Smooth muscle cell (in vitro differentiated cells): Measurements from ENCODE around the gene PNMA1. TPM values are rescaled to one million over a fixed set of nuclear protein-coding genes. Genes with fewer than 3 reads are reported as not detected.
A peak's percentile ranks its signal among the peaks of the same experiment; 100 is the strongest.

ENCODE experiments used
- DNase-seq: peaks from one replicate; lab custom pipeline; 2025; ENCODE audit not compliant: unreplicated experiment; lab: John Stamatoyannopoulos, UW
- H2AFZ ChIP-seq: fragments of 200-600 bp; sonication (generic); 2 replicates; pipeline ENCODE4 v1.6.0; 2016; ENCODE audit warnings: antibody characterized with exemption, low read depth, mild to moderate bottlenecking
- H3F3A ChIP-seq: fragments of 200-600 bp; sonication (generic); 2 replicates; pipeline ENCODE4 v1.6.0; 2017; ENCODE audit warnings: antibody characterized with exemption, low read depth
- H3K27ac ChIP-seq: fragments of 200-600 bp; sonication (generic); 2 replicates; pipeline ENCODE4 v1.5.1; 2016; ENCODE audit warnings: low read depth, mild to moderate bottlenecking
- H3K27me3 ChIP-seq: fragments of 200-600 bp; sonication (generic); 2 replicates; pipeline ENCODE4 v1.6.1; 2016; ENCODE audit warnings: low read depth, mild to moderate bottlenecking
- H3K36me3 ChIP-seq: fragments of 200-600 bp; sonication (generic); 2 replicates; pipeline ENCODE4 v1.5.1; 2016; ENCODE audit warnings: low read depth
- H3K4me1 ChIP-seq: fragments of 200-600 bp; sonication (generic); 2 replicates; pipeline ENCODE4 v1.5.1; 2016; ENCODE audit warnings: low read depth
- H3K4me2 ChIP-seq: fragments of 200-600 bp; sonication (generic); 2 replicates; pipeline ENCODE4 v1.6.0; 2016; ENCODE audit warnings: mild to moderate bottlenecking
- H3K4me3 ChIP-seq: fragments of 200-600 bp; sonication (generic); 2 replicates; pipeline ENCODE4 v1.5.1; 2016; ENCODE audit warnings: mild to moderate bottlenecking
- H3K79me2 ChIP-seq: fragments of 200-600 bp; sonication (generic); 2 replicates; pipeline ENCODE4 v1.6.0; 2016; ENCODE audit warnings: low read depth, mild to moderate bottlenecking
- H3K9ac ChIP-seq: fragments of 200-600 bp; sonication (generic); 2 replicates; pipeline ENCODE4 v1.6.0; 2016; ENCODE audit warnings: low read depth
- H3K9me3 ChIP-seq: fragments of 200-600 bp; sonication (generic); replicated peaks from 2 replicates; pipeline ENCODE4 v1.5.1; 2016; ENCODE audit warnings: low read depth
- H4K20me1 ChIP-seq: fragments of 200-600 bp; sonication (generic); 2 replicates; pipeline ENCODE4 v1.6.0; 2016; ENCODE audit warnings: low read depth
- WGBS: methylation state at CpG from one replicate; pipeline ENCODE4 v1.1.7; 2016; ENCODE audit warnings: low lambda C conversion rate; 5-methylcytosine and 5-hydroxymethylcytosine counted together
- polyA plus RNA-seq: library from polyadenylated mRNA; unstranded; fragments of >200 nt; fragmentation: Nextera tagmentation; extraction: Ambion mirVana; gene quantifications from 2 replicates; pipeline ENCODE4 v1.2.1, GENCODE V29; 2016
- total RNA-seq: library from RNA; depleted of rRNA; stranded (reverse); fragments of >200 nt; gene quantifications from 2 replicates; pipeline ENCODE4 v1.2.3, GENCODE V29; 2014
- TF ChIP-seq, protein P1 (sequence below): fragments of 200-600 bp; sonication (generic); IDR thresholded peaks from 2 replicates; pipeline ENCODE4 v1.5.1; 2017; ENCODE audit warnings: borderline replicate concordance, mild to moderate bottlenecking, antibody characterized with exemption; ENCODE audit not compliant: insufficient read depth, poor library complexity, severe bottlenecking

The PNMA1 gene
- total and polyA plus RNA-seq, 2 experiments from 2014 or later, result 22.4 to 52.7 TPM

DNA sequence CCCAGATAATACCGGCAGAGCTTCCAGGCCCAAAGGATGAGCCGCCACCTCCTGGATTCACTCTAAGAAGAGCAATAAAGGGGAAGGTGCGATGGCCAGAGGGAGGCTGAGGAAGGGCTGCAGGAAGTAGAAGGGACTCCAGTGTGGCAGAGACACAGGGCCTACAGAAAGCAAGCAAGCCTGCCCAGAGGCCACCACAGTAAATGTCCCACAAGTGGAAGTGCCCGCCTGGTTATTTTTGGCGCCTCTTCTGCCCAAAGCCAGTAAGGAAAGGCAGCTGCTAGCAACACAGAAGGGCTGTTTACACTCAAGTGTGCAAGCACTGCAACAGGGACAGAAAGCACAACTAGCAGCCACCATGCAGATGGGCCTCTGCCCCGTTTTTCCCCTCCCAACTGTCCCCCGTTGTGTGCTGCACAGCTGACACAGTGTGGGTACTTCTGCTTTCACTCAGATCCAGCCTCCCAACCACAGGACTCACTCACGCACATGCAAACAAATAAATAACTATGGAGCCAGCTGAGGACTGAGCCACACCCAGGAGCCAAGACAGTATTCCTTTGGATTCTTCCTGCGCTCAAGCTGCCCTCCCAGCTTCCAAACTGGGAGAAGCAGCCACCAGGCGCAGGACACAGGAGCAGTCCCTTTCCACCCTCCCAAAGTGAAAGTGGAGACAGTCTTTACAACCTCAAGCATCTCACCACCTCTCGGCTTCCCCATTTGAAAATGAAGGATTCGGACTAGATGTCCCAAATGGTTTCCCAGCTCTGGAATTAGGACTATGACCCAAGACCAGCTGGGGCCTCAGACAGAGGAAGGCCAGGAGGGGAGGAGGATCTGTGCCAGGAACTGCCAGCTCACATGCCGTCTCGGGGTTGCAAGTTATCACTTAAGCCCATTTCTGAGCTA, 40.0 kb upstream of the PNMA1 start:
- Histone ChIP-seq H4K20me1 (peaks cover 99% of the 10 kb centered on the region), H3K4me2 (peak overlapping the region; percentile 77), H3K4me3 (peak overlapping the region; percentile 0), H3K9ac (peak overlapping the region; percentile 27), H3K4me1 (peaks cover 33% of the 10 kb centered on the region), H3K36me3 (no peaks in the 10 kb centered on the region), H3F3A (peaks cover 6% of the 10 kb centered on the region), H2AFZ (no peak overlapping the region), H3K27me3 (no peaks in the 10 kb centered on the region), H3K9me3 (no peaks in the 10 kb centered on the region), H3K27ac (peak overlapping the region; percentile 88), H3K79me2 (peaks cover 99% of the 10 kb centered on the region)
- 47% methylated on average over 14 of the region's 14 CpGs for WGBS
- no peak for DNase-seq
- TF ChIP-seq, protein P1, sequence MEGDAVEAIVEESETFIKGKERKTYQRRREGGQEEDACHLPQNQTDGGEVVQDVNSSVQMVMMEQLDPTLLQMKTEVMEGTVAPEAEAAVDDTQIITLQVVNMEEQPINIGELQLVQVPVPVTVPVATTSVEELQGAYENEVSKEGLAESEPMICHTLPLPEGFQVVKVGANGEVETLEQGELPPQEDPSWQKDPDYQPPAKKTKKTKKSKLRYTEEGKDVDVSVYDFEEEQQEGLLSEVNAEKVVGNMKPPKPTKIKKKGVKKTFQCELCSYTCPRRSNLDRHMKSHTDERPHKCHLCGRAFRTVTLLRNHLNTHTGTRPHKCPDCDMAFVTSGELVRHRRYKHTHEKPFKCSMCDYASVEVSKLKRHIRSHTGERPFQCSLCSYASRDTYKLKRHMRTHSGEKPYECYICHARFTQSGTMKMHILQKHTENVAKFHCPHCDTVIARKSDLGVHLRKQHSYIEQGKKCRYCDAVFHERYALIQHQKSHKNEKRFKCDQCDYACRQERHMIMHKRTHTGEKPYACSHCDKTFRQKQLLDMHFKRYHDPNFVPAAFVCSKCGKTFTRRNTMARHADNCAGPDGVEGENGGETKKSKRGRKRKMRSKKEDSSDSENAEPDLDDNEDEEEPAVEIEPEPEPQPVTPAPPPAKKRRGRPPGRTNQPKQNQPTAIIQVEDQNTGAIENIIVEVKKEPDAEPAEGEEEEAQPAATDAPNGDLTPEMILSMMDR, result no peak

DNA sequence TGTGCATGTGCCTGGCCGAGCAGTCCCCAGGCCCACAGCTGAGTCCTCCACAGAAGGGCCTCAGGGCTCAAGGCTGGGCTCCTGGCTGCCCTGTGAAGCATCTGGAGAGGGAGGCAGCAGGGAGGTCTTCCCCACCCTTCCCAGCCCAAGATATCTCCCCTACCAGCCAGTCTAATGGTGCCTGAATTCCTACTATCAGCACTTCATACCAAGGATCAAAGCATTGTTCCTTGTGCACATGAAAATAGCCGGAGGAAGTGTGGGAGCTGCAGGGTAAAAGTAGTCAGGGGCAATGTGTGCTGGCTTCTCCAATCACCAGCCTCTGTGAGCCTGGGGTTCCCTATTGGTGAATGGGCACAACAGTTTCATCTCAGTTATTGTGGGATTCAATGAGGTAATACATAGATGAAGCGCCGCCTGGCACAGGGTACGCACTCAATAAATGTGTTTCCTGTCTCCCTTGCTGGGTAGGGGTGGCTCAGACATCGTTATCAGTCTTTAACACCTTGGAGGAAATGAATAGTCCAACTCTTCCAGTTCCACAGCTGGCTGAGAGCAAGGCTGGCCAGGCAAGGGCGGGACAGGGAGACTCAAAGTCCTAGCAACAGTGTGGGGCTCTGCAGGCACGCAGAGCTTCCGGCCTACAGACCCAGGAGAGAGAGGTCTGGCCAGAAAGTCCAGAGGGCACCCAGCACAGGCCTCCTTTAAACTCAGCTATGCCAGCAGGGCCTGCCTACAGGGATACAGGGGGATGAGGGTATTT, 39.1 kb upstream of the PNMA1 start:
- TF ChIP-seq, protein P1, result no peak
- Histone ChIP-seq H3K4me3 (no peak overlapping the region), H4K20me1 (peaks cover 99% of the 10 kb centered on the region), H3K27ac (peak overlapping the region; percentile 88), H3K27me3 (no peaks in the 10 kb centered on the region), H3K9me3 (no peaks in the 10 kb centered on the region), H3K4me1 (peaks cover 28% of the 10 kb centered on the region), H3K79me2 (peaks cover 99% of the 10 kb centered on the region), H3F3A (peaks cover 6% of the 10 kb centered on the region), H2AFZ (no peak overlapping the region), H3K36me3 (no peaks in the 10 kb centered on the region), H3K9ac (peak overlapping the region; percentile 12), H3K4me2 (peak overlapping the region; percentile 77)
- DNase-seq, result no peak
- 48% methylated on average over 9 of the region's 9 CpGs for WGBS

DNA sequence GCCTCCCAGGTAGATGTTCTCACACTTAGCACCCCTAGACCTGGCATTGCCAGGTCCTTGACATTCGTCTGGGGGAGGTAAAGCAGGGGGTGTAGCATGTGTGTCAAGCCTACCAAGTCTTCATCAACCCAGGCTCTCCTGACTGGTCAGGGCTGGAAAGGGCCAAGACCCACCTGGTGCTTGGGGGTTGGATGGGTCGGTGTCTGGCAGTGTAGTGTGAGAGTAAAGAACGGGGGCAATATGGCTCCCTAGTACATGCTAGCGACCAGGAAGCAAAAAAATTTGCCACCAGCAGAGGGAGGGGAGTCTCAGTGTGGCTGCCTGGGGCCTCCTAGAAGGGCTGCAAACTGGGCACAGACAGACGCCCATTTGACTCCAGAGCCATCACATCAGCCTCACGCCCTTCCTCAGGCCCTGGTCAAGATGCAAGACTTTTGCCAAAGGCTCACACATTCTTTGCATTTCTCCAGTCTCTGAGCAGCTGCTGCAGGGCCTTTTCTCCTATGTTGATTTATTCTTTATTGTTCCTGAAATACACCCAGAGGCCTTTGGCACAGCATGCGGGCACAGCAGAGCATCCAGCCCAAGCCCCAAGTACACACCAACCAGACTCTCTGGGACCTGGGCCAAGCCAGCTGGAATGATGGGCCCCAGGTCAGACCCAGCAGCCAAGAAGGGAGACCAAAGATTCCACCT, 38.3 kb upstream of the PNMA1 start:
- Histone ChIP-seq H3K4me1 (peaks cover 23% of the 10 kb centered on the region), H3F3A (peaks cover 6% of the 10 kb centered on the region), H3K9ac (no peak overlapping the region), H3K79me2 (peaks cover 99% of the 10 kb centered on the region), H3K27ac (peak overlapping the region; percentile 88), H3K27me3 (no peaks in the 10 kb centered on the region), H3K36me3 (no peaks in the 10 kb centered on the region), H3K9me3 (no peaks in the 10 kb centered on the region), H2AFZ (no peak overlapping the region), H3K4me3 (no peak overlapping the region), H4K20me1 (peaks cover 99% of the 10 kb centered on the region), H3K4me2 (peak overlapping the region; percentile 77)
- 76% methylated on average over 7 of the region's 7 CpGs for WGBS
- TF ChIP-seq, protein P1, result peak; percentile 27
- DNase-seq, result no peak
